Thoracic aorta (tissue), 2 donors: ENCODE measurements around the gene ASIC3. TPM values are rescaled to one million over a fixed set of nuclear protein-coding genes. Genes with fewer than 3 reads are reported as not detected.
A peak's percentile ranks its signal among the peaks of the same experiment; 100 is the strongest.

Experiments used
- ATAC-seq: fragments of 150-250 bp; one replicate; pipeline ENCODE4 v1.8.0; 2017; ENCODE audit warnings: low read depth; ENCODE audit not compliant: insufficient number of reproducible peaks, low FRiP score
- DNase-seq: peaks from one replicate; pipeline ENCODE4 v3.0.0-alpha.2; 2020; ENCODE audit warnings: low spot score
- H3K27ac ChIP-seq, 2 donors: fragments of 200-600 bp; sonication (generic); 1 replicate in 1 of 2; 2 replicates in 1 of 2; pipeline ENCODE4 v1.5.1; 2016; ENCODE audit warnings: mild to moderate bottlenecking in 2 of 2, moderate library complexity in 2 of 2
- H3K27me3 ChIP-seq: fragments of 200-600 bp; sonication (generic); replicated peaks from 2 replicates; pipeline ENCODE4 v1.6.0; 2016; ENCODE audit warnings: mild to moderate bottlenecking; ENCODE audit not compliant: insufficient read depth
- H3K36me3 ChIP-seq: fragments of 200-600 bp; sonication (generic); one replicate; pipeline ENCODE4 v1.5.1; 2016
- H3K4me1 ChIP-seq, 2 donors: fragments of 200-600 bp; sonication (generic); 1 replicate in 1 of 2; 2 replicates in 1 of 2; pipeline versions ENCODE4 v1.5.1 to v1.6.0; 2016; ENCODE audit warnings: low read depth in 2 of 2, mild to moderate bottlenecking in 1 of 2; ENCODE audit not compliant: control insufficient read depth in 1 of 2
- H3K4me3 ChIP-seq: fragments of 200-600 bp; sonication (generic); 2 replicates; pipeline ENCODE4 v1.5.1; 2016; ENCODE audit warnings: mild to moderate bottlenecking
- H3K9me3 ChIP-seq: fragments of 200-600 bp; sonication (generic); 2 replicates; pipeline ENCODE4 v1.5.1; 2016
- total RNA-seq, 2 donors: library from RNA; depleted of rRNA; stranded (reverse); fragments of >200 nt; gene quantifications; one replicate each; pipeline versions ENCODE4 v1.1.0 to v1.2.3, GENCODE V29; 2016
- TF ChIP-seq, protein P1 (sequence below): fragments of 200-600 bp; sonication (generic); IDR thresholded peaks from one replicate; pipeline ENCODE4 v1.5.1; 2019; ENCODE audit warnings: antibody characterized with exemption

ASIC3 gene
- total RNA-seq, 2 donors from 2014 or later: 2.0 to 2.8 TPM

DNA sequence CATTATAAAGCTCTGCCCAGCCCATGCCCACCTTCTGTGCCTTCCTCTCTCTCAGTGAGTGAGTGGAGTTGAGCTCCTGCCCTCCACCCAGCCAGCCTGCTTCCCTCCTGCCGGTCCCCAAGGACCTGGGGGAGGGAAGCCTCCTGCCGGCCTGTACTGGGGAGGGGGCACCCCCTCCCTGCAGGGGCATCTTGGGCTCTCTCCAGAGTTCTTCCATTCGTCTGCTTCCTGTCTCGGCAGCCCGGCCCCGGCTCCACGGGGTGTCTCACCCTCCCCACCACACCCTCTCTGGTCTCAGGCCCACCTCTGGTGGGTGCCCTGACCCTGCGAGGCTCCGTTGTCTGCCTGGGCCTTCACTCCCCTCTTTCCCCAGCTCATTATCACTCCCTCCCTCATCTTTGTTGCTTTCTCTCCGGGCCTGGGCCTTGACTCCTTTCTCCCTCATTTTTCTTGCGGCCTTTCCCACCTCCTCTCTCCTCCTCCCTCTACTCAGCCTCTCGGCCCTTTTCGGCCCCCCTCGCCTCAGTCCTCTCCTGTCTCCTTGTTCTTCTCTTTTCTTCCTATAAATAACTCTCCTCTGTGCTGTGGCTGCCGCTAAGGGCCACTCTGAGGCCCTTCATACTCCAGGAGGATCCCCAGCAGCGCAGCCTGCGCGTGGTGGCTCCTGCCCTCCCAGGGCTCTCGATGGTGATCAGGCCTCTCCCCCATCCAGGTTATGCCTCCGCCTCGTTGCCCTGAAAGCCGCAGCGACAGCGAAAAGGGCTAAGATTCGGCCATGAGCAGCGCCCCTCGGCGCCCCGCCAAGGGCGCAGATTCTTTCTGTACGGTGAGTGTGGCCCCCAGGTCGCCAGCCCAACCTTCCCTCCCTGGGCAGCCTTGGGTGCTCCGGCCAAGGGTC, 13.1 kb downstream of the ASIC3 start:
- no peak for ATAC-seq
- peaks cover 37 to 54% of the 10 kb centered on the region in 2 donors for H3K4me1 ChIP-seq
- no peaks in the 10 kb centered on the region for H3K9me3 ChIP-seq
- H3K4me3 ChIP-seq: peak overlapping the region; percentile 98
- TF ChIP-seq, protein P1, sequence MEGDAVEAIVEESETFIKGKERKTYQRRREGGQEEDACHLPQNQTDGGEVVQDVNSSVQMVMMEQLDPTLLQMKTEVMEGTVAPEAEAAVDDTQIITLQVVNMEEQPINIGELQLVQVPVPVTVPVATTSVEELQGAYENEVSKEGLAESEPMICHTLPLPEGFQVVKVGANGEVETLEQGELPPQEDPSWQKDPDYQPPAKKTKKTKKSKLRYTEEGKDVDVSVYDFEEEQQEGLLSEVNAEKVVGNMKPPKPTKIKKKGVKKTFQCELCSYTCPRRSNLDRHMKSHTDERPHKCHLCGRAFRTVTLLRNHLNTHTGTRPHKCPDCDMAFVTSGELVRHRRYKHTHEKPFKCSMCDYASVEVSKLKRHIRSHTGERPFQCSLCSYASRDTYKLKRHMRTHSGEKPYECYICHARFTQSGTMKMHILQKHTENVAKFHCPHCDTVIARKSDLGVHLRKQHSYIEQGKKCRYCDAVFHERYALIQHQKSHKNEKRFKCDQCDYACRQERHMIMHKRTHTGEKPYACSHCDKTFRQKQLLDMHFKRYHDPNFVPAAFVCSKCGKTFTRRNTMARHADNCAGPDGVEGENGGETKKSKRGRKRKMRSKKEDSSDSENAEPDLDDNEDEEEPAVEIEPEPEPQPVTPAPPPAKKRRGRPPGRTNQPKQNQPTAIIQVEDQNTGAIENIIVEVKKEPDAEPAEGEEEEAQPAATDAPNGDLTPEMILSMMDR: no peak
- no peaks in the 10 kb centered on the region for H3K27me3 ChIP-seq
- no peak for DNase-seq
- H3K36me3 ChIP-seq: peaks cover 16% of the 10 kb centered on the region
- peak overlapping the region in 1 of 2 donors; percentile 97 for H3K27ac ChIP-seq

DNA sequence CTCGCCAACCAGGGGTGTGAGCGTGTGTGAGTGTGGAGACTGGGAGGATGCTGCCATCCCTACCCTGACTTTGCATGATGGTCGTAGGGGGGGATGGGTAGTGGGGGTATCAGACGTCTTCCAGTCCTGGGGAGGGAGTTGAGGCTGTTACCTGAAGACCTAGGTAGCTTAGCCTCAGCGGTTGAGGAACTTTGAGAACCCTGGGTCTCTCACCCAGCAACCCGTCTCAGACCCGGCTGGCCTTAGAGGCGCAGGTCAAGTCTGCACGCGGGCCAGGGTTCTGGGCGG, 13.7 kb downstream of the ASIC3 start:
- H3K4me3 ChIP-seq: no peak overlapping the region
- peaks cover 35 to 49% of the 10 kb centered on the region in 2 donors for H3K4me1 ChIP-seq
- no peaks in the 10 kb centered on the region for H3K27me3 ChIP-seq
- H3K27ac ChIP-seq: peak overlapping the region in 1 of 2 donors; percentile 67
- H3K9me3 ChIP-seq: no peaks in the 10 kb centered on the region
- TF ChIP-seq, protein P1: no peak
- ATAC-seq (no peak), DNase-seq (no peak)
- H3K36me3 ChIP-seq: peaks cover 22% of the 10 kb centered on the region

DNA sequence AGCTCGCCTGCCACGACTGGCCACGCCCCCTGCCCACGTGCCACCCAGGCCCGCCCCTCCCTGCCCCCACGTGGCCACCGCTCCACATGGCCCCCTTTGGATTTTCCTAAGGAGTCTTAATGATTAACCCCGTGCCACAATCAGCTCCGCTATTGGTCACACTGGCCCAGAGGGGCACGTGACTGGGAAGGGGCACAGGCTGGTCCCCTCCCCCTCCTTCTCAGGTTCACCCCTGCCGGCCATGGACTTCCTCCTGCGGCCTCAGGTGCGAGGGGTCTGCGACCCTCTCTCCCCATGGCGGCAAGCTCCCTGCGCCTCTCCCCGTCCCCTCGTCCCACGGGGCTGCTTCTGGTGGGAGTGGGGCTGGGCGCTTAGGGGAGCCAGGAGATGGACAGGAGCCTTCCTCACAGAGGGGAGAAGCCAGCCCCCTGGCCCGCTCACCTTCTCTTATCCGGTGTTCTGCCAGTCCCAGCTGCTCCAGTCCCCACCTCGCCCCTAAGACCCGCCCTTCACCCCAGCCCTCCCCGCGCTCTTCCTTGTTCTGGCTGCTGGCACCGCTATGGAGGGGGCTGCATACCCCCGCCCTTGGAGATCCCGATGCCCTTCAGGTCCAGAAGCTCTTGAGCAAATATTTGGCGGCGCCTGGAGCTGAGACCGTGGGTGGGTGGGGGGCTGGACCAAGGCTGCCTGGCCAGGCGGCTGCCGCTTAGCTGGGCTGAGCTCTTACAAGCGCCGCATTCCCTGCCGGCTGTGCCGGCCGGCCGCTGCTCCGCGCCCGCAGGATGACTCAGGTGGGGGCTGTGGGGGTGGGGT, 14.3 kb downstream of the ASIC3 start:
- Histone ChIP-seq H3K27me3 (no peaks in the 10 kb centered on the region), H3K27ac (peak overlapping the region; percentile 53 to 67), H3K4me1 (peaks cover 33 to 44% of the 10 kb centered on the region in 2 donors), H3K4me3 (peak overlapping the region; percentile 59), H3K36me3 (peaks cover 27% of the 10 kb centered on the region), H3K9me3 (no peaks in the 10 kb centered on the region)
- TF ChIP-seq, protein P1: no peak
- ATAC-seq: no peak
- no peak for DNase-seq

DNA sequence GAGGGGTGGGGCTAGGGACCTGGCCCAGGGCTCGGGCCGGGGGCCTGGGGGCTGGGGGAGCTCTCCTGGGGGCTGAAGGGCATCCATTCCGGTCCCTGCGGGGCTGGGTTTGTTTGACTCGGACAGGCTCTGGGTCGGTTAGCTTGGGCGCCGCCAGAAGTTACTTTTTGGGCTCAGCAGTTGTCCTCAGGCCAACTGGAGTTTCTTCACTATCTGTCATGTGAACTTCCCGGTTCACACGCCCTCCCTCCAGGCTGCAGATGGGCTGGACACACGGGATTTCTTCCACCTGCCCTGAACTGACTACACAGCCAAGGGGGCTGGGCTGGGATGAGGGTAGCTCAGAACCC, 14.9 kb downstream of the ASIC3 start:
- no peak for ATAC-seq
- H3K36me3 ChIP-seq: peaks cover 33% of the 10 kb centered on the region
- peak overlapping the region; percentile 53 to 67 for H3K27ac ChIP-seq

More for the DNA sequence above, 14.9 kb downstream of the ASIC3 start:
- Histone ChIP-seq H3K9me3 (no peaks in the 10 kb centered on the region), H3K27me3 (no peaks in the 10 kb centered on the region), H3K4me1 (peaks cover 33 to 44% of the 10 kb centered on the region in 2 donors), H3K4me3 (peak overlapping the region; percentile 59)
- no peak for DNase-seq
- TF ChIP-seq, protein P1: no peak
